H1 (cell line): ENCODE data around the gene APOL2.
"Not testable (repeated sequence)": the region's sequence is repeated elsewhere in the genome, so short reads cannot be mapped to it uniquely, and the experiment has no call there.

Experiments
- CBX8 ChIP-seq: fragments of 300-800, 300-1000 bp; sonication (generic); IDR thresholded peaks from 2 replicates; pipeline ENCODE4 v1.7.1; 2016; ENCODE audit warnings: low read depth, low read length, borderline replicate concordance
- CHD1 ChIP-seq: IDR thresholded peaks from 2 replicates; pipeline ENCODE4 v1.6.1; 2012; ENCODE audit warnings: low read depth, low read length, improper control_type of control experiment
- EP300 ChIP-seq, 2 experiments: IDR thresholded peaks; 1 replicate in 1 of 2; 2 replicates in 1 of 2; pipeline ENCODE4 v1.6.1; 2011 to 2012; ENCODE audit warnings: low read depth in 2 of 2, low read length in 2 of 2, mild to moderate bottlenecking in 2 of 2, borderline replicate concordance in 1 of 2, inconsistent platforms in 1 of 2, moderate library complexity in 1 of 2
- MAFK ChIP-seq: IDR thresholded peaks from 2 replicates; pipeline ENCODE4 v1.6.1; 2012; ENCODE audit warnings: low read depth, mild to moderate bottlenecking, improper control_type of control experiment, low read length
- TF ChIP-seq, protein P1 (sequence below), 3 experiments: IDR thresholded peaks; 1 replicate in 2 of 3; 2 replicates in 1 of 3; pipeline versions ENCODE4 v1.5.1 to v1.6.1; 2011; ENCODE audit warnings: low read length in 3 of 3, mild to moderate bottlenecking in 3 of 3, inconsistent platforms in 2 of 3, low read depth in 1 of 3, moderate library complexity in 1 of 3; ENCODE audit not compliant: insufficient read depth in 1 of 3; ENCODE audit errors: control extremely low read depth in 1 of 3
- TF ChIP-seq, protein P2 (sequence below): IDR thresholded peaks from 2 replicates; pipeline ENCODE4 v1.6.1; 2012; ENCODE audit warnings: low read length, inconsistent platforms
- TF ChIP-seq, protein P3 (sequence below): IDR thresholded peaks from 2 replicates; pipeline ENCODE4 v1.6.1; 2011; ENCODE audit warnings: low read depth, mild to moderate bottlenecking, low read length; ENCODE audit not compliant: insufficient read depth

DNA sequence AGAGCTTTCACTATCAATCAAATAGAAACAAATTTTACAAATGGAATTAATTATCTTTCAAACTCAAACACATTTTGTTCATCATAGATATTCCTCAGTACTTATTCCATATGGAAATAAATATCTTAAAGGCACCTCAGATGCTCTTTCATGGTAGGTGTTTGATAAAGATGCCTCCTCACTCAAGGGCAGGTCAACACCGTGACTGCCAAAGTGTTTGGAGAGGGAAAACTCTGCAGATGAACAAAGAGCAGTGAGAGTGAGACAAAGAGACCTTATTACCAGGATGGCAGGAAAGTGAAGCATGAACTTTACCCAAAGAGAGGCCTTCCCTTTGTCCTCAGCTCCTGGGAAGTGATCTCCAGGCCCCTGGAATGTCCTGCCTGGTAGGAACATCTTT, 11.0 kb downstream of the APOL2 start:
- TF ChIP-seq, protein P1, sequence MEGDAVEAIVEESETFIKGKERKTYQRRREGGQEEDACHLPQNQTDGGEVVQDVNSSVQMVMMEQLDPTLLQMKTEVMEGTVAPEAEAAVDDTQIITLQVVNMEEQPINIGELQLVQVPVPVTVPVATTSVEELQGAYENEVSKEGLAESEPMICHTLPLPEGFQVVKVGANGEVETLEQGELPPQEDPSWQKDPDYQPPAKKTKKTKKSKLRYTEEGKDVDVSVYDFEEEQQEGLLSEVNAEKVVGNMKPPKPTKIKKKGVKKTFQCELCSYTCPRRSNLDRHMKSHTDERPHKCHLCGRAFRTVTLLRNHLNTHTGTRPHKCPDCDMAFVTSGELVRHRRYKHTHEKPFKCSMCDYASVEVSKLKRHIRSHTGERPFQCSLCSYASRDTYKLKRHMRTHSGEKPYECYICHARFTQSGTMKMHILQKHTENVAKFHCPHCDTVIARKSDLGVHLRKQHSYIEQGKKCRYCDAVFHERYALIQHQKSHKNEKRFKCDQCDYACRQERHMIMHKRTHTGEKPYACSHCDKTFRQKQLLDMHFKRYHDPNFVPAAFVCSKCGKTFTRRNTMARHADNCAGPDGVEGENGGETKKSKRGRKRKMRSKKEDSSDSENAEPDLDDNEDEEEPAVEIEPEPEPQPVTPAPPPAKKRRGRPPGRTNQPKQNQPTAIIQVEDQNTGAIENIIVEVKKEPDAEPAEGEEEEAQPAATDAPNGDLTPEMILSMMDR (IDR thresholded peaks at IDR 0.05; ENCODE audit: control extremely low read depth in 1 of 3, insufficient read depth in 1 of 3, low read depth in 1 of 3, low read length in 3 of 3) = not testable (repeated sequence)
- not testable (repeated sequence) for TF ChIP-seq CHD1; CBX8; MAFK; EP300 (IDR thresholded peaks at IDR 0.05; ENCODE audit: borderline replicate concordance in 1 of 2, low read depth in 2 of 2, low read length in 2 of 2)
- TF ChIP-seq, protein P2, sequence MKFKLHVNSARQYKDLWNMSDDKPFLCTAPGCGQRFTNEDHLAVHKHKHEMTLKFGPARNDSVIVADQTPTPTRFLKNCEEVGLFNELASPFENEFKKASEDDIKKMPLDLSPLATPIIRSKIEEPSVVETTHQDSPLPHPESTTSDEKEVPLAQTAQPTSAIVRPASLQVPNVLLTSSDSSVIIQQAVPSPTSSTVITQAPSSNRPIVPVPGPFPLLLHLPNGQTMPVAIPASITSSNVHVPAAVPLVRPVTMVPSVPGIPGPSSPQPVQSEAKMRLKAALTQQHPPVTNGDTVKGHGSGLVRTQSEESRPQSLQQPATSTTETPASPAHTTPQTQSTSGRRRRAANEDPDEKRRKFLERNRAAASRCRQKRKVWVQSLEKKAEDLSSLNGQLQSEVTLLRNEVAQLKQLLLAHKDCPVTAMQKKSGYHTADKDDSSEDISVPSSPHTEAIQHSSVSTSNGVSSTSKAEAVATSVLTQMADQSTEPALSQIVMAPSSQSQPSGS = not testable (repeated sequence)
- TF ChIP-seq, protein P3, sequence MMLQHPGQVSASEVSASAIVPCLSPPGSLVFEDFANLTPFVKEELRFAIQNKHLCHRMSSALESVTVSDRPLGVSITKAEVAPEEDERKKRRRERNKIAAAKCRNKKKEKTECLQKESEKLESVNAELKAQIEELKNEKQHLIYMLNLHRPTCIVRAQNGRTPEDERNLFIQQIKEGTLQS = not testable (repeated sequence)
